GM18861 (cell line): Measurements from ENCODE around the gene CUX1.
A peak's percentile ranks its signal among the peaks of the same experiment; 100 is the strongest.
"Not testable (repeated sequence)": the region's sequence is repeated elsewhere in the genome, so short reads cannot be mapped to it uniquely, and the experiment has no call there.

ENCODE experiments used
- ATAC-seq: cut with Tn5 transposase; IDR thresholded peaks from one replicate; pipeline ENCODE4 v1.9.1; 2021; ENCODE audit not compliant: unreplicated experiment

The CUX1 gene

GRCh38 chr7:102296514-102296913, 479.1 kb downstream of the CUX1 start:
- ATAC-seq = no peak

GRCh38 chr7:102297487-102298218, 480.2 kb downstream of the CUX1 start:
- ATAC-seq = no peak

GRCh38 chr7:102300643-102301221, 483.3 kb downstream of the CUX1 start:
- no peak for ATAC-seq

- ATAC-seq = not testable (repeated sequence)
Measured at GRCh38 chr7:102301367-102301766, 483.9 kb downstream of the CUX1 start.

- ATAC-seq = no peak
Measured at GRCh38 chr7:102302025-102302424, 484.6 kb downstream of the CUX1 start.

GRCh38 chr7:102303669-102304422, 486.4 kb downstream of the CUX1 start:
- no peak for ATAC-seq

- no peak for ATAC-seq
Measured at GRCh38 chr7:102304668-102305067, 487.2 kb downstream of the CUX1 start.

- ATAC-seq = peak; percentile 48
Measured at GRCh38 chr7:102305414-102306268, 488.2 kb downstream of the CUX1 start.

- ATAC-seq = peak; percentile 54
Measured at GRCh38 chr7:102306916-102307677, 489.7 kb downstream of the CUX1 start.

GRCh38 chr7:102310414-102310815, 493.0 kb downstream of the CUX1 start:
- no peak for ATAC-seq

- no peak for ATAC-seq
Measured at GRCh38 chr7:102312317-102312716, 494.9 kb downstream of the CUX1 start.

GRCh38 chr7:102313997-102314780, 496.8 kb downstream of the CUX1 start:
- no peak for ATAC-seq

GRCh38 chr7:102317231-102318059, 500.0 kb downstream of the CUX1 start:
- no peak for ATAC-seq

GRCh38 chr7:102318482-102318971, 501.1 kb downstream of the CUX1 start:
- ATAC-seq = no peak

- no peak for ATAC-seq
Measured at GRCh38 chr7:102319671-102320070, 502.2 kb downstream of the CUX1 start.

GRCh38 chr7:102320181-102320580, 502.8 kb downstream of the CUX1 start:
- ATAC-seq = no peak

GRCh38 chr7:102320601-102321350, 503.4 kb downstream of the CUX1 start:
- ATAC-seq = no peak
